ENCODE measurements around the gene POLR2L. TPM values are rescaled to one million over a fixed set of nuclear protein-coding genes. Genes with fewer than 3 reads are reported as not detected.

POLR2L gene
- total RNA-seq, 4 donors from 2014 or later = 71.7 to 140 (median 110) TPM

GRCh38 chr11:794766-795633 is 47.3 kb downstream of the POLR2L start:
- TF ChIP-seq CTCF (IDR thresholded peaks at IDR 0.05) = no peak
- TF ChIP-seq POLR2A (IDR thresholded peaks at IDR 0.05) = no peak
- no peak for TF ChIP-seq EP300 (IDR thresholded peaks at IDR 0.05)
- 63 to 82% methylated on average over 22 to 36 of the region's 38 CpGs for WGBS, 2 donors
- Histone ChIP-seq H3K36me3 (peaks cover 0 to 50% (median 0%) of the 10 kb centered on the region in 3 donors), H3K27ac (peak overlapping the region; percentile 52 to 91 (median 84)), H3K4me1 (peaks cover 0 to 38% (median 22%) of the 10 kb centered on the region in 4 donors), H3K27me3 (peaks cover 0 to 11% of the 10 kb centered on the region in 2 donors), H3K4me3 (peak overlapping the region; percentile 66 to 94 (median 81)), H3K9me3 (no peaks in the 10 kb centered on the region)
- DNase-seq (ENCODE audit: low spot score in 2 of 2) = no peak

GRCh38 chr11:794013-794765 is 48.1 kb downstream of the POLR2L start:
- H3K4me3 ChIP-seq = no peak overlapping the region
- peaks cover 0 to 42% (median 0%) of the 10 kb centered on the region in 3 donors for H3K36me3 ChIP-seq
- TF ChIP-seq CTCF (IDR thresholded peaks at IDR 0.05) (no peak), POLR2A (IDR thresholded peaks at IDR 0.05) (no peak), EP300 (IDR thresholded peaks at IDR 0.05) (no peak)
- peak overlapping the region in 1 of 4 donors; percentile 91 for H3K27ac ChIP-seq
- DNase-seq (ENCODE audit: low spot score in 2 of 2) = no peak
- H3K27me3 ChIP-seq = peaks cover 0 to 17% of the 10 kb centered on the region in 2 donors
- H3K9me3 ChIP-seq = no peaks in the 10 kb centered on the region
- WGBS, 2 donors = 80 to 85% methylated on average over 19 to 28 of the region's 31 CpGs
- H3K4me1 ChIP-seq = peaks cover 0 to 45% (median 22%) of the 10 kb centered on the region in 4 donors

- no peak overlapping the region for H3K4me3 ChIP-seq
These were observed 48.8 kb downstream of the POLR2L start for GRCh38 chr11:793556-793955.

GRCh38 chr11:792873-793272 is 49.5 kb downstream of the POLR2L start:
- no peak for TF ChIP-seq CTCF (IDR thresholded peaks at IDR 0.05)
- TF ChIP-seq EP300 (IDR thresholded peaks at IDR 0.05) = no peak
- peaks cover 0 to 29% of the 10 kb centered on the region in 2 donors for H3K27me3 ChIP-seq
- H3K4me1 ChIP-seq = peaks cover 0 to 39% (median 18%) of the 10 kb centered on the region in 4 donors
- no peak overlapping the region for H3K4me3 ChIP-seq
- no peaks in the 10 kb centered on the region for H3K9me3 ChIP-seq
- no peak for DNase-seq (ENCODE audit: low spot score in 2 of 2)
- H3K36me3 ChIP-seq = peaks cover 0 to 39% (median 0%) of the 10 kb centered on the region in 3 donors
- no peak overlapping the region for H3K27ac ChIP-seq
- 81 to 85% methylated on average over 6 to 11 of the region's 13 CpGs for WGBS, 2 donors

More at GRCh38 chr11:793556-793955, 48.8 kb downstream of the POLR2L start:
- Histone ChIP-seq H3K27ac (no peak overlapping the region), H3K36me3 (peaks cover 0 to 39% (median 0%) of the 10 kb centered on the region in 3 donors), H3K27me3 (peaks cover 0 to 24% of the 10 kb centered on the region in 2 donors), H3K4me1 (peaks cover 0 to 43% (median 22%) of the 10 kb centered on the region in 4 donors), H3K9me3 (no peaks in the 10 kb centered on the region)
- WGBS, 2 donors = 89 to 91% methylated on average over 5 to 7 of the region's 7 CpGs
- no peak for DNase-seq (ENCODE audit: low spot score in 2 of 2)
- TF ChIP-seq POLR2A (IDR thresholded peaks at IDR 0.05) (no peak), CTCF (IDR thresholded peaks at IDR 0.05) (no peak), EP300 (IDR thresholded peaks at IDR 0.05) (no peak)
